HT1080 (cell line): Measurements from ENCODE around the gene LRMDA. TPM values are rescaled to one million over a fixed set of nuclear protein-coding genes. Genes with fewer than 3 reads are reported as not detected.
A peak's percentile ranks its signal among the peaks of the same experiment; 100 is the strongest.

Experiments used
- DNase-seq: peaks from one replicate; pipeline ENCODE4 v3.0.0-alpha.2; 2015; ENCODE audit warnings: low read depth
- total RNA-seq: library from RNA; depleted of rRNA; stranded (reverse); fragments of >200 nt; shearing (Covaris generic); gene quantifications from 2 replicates; pipeline ENCODE4 v1.2.3, GENCODE V29; 2014

Gene LRMDA
- total RNA-seq, 1 experiment from 2014 or later: not detected

- DNase-seq: no peak
Measured at GRCh38 chr10:76185471-76186301, 754.3 kb downstream of the LRMDA start.

- no peak for DNase-seq
Measured at GRCh38 chr10:76188216-76188615, 756.8 kb downstream of the LRMDA start.

GRCh38 chr10:76190634-76191270, 759.3 kb downstream of the LRMDA start:
- DNase-seq: no peak

- no peak for DNase-seq
Measured at GRCh38 chr10:76191336-76191735, 759.9 kb downstream of the LRMDA start.

GRCh38 chr10:76192151-76192550, 760.7 kb downstream of the LRMDA start:
- DNase-seq: no peak

GRCh38 chr10:76192694-76193320, 761.4 kb downstream of the LRMDA start:
- no peak for DNase-seq

DNA sequence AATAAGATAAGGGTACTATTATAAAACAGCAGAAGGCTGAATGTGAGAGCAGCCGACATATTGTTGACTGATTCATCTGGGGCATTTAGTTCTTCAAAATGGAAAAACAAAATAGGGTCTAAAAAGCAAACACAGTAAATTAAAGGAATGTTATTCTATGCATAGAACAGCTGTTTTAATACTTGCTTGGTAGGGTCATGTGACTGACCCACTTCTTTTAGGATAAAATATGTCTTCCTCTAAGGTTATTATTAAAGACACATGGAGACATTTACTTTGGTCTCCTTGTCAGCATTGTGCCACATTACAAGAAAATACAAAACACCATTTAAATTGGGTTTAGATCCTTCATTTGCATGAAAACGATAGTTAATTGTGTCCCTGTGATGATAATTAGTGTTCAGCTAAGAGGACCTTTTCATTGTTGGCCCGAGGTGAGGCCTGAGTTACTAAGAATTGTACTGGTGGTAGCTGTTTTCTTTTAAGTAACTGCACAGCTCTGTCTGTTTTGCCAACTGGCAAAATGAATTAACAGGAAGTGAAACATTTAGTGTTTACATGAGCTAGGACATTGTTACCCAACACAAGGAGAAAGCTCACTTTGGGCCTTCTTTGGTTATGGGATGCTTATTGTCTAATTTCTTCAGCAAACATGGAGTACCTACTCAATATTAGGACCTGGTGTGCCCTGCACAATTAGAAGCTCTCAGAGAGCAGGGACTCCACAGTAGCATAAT, 764.4 kb downstream of the LRMDA start:
- no peak for DNase-seq

DNA sequence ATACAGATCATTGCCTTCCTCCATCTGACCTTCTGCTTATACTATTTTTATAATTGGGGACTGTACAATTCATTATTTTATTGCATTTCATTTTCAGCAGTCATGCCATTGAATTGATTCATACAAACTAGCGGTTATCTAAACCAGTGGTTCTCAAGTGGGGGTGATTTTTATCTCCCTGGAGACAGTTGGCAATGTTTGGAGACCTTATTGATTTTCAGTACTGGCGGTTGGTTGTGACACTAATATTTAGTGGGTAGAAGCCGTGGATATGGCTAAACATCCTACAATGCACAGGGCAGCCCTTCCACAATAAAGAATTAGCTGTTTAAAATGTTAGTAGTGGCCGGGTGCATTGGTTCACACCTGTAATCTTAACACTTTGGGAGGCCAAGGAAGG, 765.9 kb downstream of the LRMDA start:
- no peak for DNase-seq

GRCh38 chr10:76198287-76199035, 767.0 kb downstream of the LRMDA start:
- DNase-seq: no peak

DNA sequence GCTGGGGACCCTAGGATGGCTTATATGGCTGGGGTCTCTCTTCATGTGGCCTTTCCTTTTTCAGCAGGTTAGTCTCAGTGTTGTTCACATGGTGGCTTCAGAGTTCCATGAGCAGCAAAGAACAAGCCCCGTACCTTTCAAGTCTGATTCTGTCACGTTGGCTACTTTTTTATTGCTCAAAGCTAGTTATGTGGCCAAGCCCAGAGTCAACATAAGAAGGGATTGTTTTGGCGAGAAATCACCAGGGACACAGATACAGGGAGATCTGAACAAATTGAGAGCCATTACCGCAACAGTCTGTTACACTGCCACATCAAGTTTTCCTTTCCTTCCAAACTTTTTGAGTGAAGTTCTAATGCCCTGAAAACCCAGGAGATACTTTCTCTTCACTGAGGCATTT, 770.5 kb downstream of the LRMDA start:
- no peak for DNase-seq

DNA sequence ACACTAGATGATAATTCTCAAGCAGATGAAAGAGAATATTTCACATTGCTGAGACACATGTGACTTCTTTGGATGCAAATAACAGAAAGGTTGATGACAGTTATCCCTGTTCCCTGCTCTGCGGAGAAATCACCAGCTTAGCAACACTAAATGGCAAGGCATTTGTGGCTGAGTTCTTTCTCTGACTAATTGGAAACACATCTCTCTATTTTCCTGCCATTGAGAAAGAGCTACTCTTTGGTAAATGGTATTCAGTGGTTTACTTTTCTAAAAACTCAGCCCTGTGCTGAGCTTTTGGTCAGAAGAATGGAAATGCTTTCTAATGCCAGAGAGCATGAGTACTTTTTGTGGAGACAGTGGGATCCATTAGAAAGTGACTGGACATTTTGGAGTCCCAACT, 771.4 kb downstream of the LRMDA start:
- no peak for DNase-seq

GRCh38 chr10:76205361-76205760, 773.9 kb downstream of the LRMDA start:
- DNase-seq: no peak

- DNase-seq: no peak
Measured at GRCh38 chr10:76206797-76207352, 775.5 kb downstream of the LRMDA start.

DNA sequence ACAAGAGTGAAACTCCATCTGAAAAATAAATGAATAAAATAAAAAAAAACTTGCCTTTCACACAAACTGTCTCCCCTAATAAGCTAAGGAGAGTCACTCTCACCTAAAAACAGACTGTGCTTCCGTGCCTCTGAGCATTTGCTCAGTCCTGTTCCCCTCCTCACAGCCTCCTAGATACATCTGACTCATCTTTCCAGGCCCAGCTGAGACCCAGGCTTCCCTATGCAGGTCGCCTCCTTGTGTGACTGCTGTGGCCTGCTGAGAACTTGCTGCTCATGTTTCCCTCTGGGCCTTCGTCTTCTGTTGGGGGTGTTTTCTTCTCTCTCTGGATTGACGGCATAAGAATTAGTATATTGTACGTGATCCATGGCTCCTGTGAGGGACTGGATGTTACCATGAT, 777.7 kb downstream of the LRMDA start:
- peak; percentile 50 for DNase-seq

DNA sequence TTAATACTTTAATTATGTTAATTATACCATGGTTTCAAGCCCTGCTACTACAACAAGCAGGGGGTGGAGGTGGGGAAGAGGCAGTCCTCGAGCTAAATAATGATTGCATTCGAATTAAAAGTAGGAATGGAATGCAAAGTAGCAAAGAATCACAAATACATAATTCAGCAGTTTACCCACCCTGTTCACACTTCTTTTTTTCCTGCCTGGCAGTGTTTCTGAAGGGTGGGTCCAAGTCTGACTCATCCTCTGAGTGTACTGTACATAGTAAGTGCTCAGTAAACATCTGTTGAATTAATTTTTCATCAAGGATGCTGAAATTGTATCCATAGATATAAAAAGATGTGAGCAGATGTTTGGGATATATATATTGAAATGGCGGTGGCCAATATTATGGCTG, 778.8 kb downstream of the LRMDA start:
- no peak for DNase-seq

GRCh38 chr10:76211691-76212090, 780.3 kb downstream of the LRMDA start:
- DNase-seq: no peak

DNA sequence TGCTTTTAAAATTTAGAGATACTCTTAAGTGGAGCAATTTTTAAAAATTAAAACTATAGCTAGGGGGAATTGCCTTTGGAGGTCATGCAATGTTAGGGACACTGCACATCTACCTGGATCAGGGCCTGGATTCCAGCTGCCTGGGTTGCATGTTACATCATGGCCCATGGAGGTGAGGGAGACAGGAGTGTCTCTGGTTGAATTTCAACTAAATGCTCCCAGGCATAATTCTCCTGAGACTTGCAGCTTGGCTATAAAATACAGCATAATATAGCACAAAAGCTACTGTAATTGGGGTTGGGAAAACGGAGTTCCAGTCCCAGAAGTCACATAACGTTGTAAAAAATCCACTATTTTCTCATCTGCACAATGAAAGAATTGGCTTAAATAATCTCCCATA, 782.5 kb downstream of the LRMDA start:
- DNase-seq: no peak

DNA sequence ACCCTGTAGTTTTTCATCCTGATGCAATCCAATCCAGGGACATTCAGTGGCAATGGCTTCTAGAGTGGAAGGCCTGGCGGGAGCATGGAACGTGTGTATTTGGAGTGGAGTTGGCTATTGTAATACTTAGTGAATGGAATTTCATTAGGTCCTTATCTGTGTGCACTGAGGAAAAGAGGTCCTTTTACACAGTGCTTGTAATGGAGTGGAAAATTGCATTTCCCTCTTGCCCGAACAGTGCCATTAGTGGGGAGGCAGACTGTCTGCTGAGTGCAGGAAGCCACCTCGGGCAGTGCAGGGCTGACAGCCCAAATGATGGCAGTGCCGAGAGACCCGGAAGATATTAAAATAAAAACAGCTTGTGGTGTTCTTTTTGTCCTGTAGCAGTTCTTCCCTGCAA, 786.6 kb downstream of the LRMDA start:
- no peak for DNase-seq

- DNase-seq: no peak
Measured at GRCh38 chr10:76229341-76229740, 797.9 kb downstream of the LRMDA start.

DNA sequence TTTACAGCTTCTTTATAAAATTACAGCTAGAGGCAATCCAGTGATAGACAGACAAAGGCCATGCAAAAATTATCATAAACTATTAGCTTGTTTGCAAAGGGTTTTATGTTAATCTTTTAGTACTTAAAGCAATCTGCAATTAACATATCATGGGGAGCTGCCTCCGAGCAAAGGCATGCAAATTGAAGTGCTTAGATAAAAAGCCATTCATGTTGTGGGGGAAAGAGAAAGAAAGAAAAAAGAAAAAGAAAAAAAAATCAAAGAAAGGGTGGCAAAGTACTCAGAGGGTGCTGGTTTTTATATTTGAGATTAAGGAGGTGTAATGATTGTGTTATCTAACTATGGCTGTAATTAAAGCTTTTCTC, 799.5 kb downstream of the LRMDA start:
- DNase-seq: no peak
